Lower lobe of right lung (tissue), 2 donors: ENCODE data around the gene MRPS9. TPM values are rescaled to one million over a fixed set of nuclear protein-coding genes. Genes with fewer than 3 reads are reported as not detected.

Experiments
- ATAC-seq, 2 donors: fragments of 200-7000 bp; cut with Tn5 transposase; one replicate each; pipeline ENCODE4 v1.9.1; 2020 to 2022; ENCODE audit warnings: mild to moderate bottlenecking in 2 of 2, moderate library complexity in 2 of 2
- DNase-seq: peaks from one replicate; pipeline ENCODE4 v3.0.0-alpha.2; 2020
- H3K27ac ChIP-seq: fragments of 200-600 bp; one replicate; pipeline ENCODE4 v1.8.0; 2022
- H3K27me3 ChIP-seq: fragments of 200-600 bp; one replicate; pipeline ENCODE4 v1.8.0; 2022; ENCODE audit warnings: low read depth
- H3K36me3 ChIP-seq: fragments of 200-600 bp; one replicate; pipeline ENCODE4 v1.8.0; 2022; ENCODE audit warnings: mild to moderate bottlenecking
- H3K4me1 ChIP-seq: fragments of 200-600 bp; one replicate; pipeline ENCODE4 v1.8.0; 2022
- H3K4me3 ChIP-seq: fragments of 200-600 bp; one replicate; pipeline ENCODE4 v1.8.0; 2022; ENCODE audit warnings: mild to moderate bottlenecking
- H3K9me3 ChIP-seq: fragments of 200-600 bp; one replicate; pipeline ENCODE4 v1.8.0; 2022
- intact Hi-C: fragments of 100-400 bp; cut with DNase I; formaldehyde crosslinking; loops from one replicate; pipeline ENCODE4 v1.11.0; 2022
- total RNA-seq: library from RNA; stranded (reverse); fragmentation: NEBNext Ultra II Directional; extraction: Animal tissue kit (Norgen Biotek cat#: 25700); gene quantifications from one replicate; pipeline ENCODE4 v1.2.1, GENCODE V29; 2021
- TF ChIP-seq, protein P1 (sequence below): fragments of 200-600 bp; IDR thresholded peaks from one replicate; pipeline ENCODE4 v1.8.0; 2022; ENCODE audit warnings: antibody characterized with exemption, mild to moderate bottlenecking
- donor health status: DM: no; HTN: yes; CAD: no; lungs with severe emphysema.

MRPS9 gene
- total RNA-seq, 1 donor from 2014 or later, result 15.1 TPM

DNA sequence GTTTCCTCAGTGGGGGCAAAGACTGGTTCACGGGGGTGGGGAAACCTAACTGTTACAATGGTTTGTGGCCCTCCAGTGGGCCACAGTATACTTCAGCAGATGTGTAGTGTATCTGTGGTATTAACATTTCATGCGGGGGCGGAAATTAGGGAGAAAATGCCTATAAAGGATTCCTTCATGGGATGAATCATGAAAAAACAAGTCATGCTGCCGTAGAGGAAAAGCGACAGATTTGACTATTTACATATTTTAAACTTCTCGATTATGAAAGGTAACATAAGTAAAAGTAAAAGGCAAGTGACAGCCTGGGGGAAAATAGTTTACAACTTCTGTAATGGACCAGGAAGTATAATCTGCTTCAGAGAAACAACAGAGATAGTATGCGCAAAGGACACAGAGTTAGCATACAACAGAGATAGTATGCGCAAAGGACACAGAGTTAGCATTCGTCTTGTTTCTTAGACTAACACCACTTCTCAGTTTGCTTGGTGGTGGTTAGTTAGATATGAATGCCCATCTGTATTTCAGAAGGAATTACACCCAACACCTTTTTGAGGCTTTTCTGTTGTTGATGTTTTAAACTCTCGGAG, 41.1 kb downstream of the MRPS9 start:
- DNase-seq (no peak), ATAC-seq (no peak)
- H3K9me3 ChIP-seq, result no peaks in the 10 kb centered on the region
- H3K27ac ChIP-seq, result no peak overlapping the region
- intact Hi-C loops, result no loop called here
- H3K36me3 ChIP-seq, result no peaks in the 10 kb centered on the region
- H3K27me3 ChIP-seq, result no peaks in the 10 kb centered on the region
- no peaks in the 10 kb centered on the region for H3K4me1 ChIP-seq
- TF ChIP-seq, protein P1, sequence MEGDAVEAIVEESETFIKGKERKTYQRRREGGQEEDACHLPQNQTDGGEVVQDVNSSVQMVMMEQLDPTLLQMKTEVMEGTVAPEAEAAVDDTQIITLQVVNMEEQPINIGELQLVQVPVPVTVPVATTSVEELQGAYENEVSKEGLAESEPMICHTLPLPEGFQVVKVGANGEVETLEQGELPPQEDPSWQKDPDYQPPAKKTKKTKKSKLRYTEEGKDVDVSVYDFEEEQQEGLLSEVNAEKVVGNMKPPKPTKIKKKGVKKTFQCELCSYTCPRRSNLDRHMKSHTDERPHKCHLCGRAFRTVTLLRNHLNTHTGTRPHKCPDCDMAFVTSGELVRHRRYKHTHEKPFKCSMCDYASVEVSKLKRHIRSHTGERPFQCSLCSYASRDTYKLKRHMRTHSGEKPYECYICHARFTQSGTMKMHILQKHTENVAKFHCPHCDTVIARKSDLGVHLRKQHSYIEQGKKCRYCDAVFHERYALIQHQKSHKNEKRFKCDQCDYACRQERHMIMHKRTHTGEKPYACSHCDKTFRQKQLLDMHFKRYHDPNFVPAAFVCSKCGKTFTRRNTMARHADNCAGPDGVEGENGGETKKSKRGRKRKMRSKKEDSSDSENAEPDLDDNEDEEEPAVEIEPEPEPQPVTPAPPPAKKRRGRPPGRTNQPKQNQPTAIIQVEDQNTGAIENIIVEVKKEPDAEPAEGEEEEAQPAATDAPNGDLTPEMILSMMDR, result no peak
- no peak overlapping the region for H3K4me3 ChIP-seq

DNA sequence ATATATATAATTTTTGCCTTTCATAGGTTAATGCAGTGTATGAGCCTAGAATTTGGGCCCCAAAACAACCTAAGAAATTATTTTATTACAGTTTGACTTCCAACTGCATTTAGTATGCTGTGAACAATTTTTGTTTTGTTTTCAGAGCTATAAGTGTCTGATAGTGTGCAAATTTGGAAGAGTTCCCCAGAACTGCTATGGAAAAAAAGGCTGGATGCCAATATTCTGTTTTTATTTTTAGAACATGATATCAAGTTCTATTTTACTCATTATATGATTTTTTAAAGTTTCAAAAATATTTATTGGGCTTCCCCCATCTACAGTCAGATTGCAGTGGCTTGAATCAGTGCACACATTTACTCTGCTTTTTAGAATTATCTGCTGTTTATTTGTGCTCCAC, 42.6 kb downstream of the MRPS9 start:
- Histone ChIP-seq H3K27ac (no peak overlapping the region), H3K4me1 (no peaks in the 10 kb centered on the region), H3K36me3 (no peaks in the 10 kb centered on the region)

DNA sequence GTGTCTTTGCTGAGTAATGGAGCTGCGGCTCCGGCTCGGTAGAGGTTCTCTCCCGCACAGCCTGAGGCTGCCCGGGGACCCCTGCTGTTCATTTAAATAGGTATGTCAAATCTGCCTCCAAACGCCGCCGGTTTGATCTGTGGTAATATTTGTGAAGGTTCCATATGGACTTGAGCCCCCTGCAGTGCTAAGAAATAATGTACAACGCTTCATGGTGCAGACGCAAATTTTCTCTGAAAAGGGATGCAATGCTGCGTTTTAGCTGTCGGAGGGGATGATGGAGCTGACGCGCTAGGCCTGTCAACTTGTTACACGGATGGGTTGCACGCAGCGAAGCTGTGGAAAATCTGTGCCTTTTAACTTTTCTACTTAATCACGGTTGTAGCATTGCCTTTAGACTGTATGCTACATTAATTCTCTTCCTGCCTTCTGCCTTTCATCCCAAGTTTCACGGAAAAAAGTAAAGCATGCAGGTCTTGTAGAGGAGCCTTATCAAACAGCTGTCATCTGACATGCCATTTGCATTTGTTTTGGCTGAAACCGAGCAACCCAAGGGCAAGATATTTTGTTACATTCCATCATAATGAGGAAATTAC, 43.2 kb downstream of the MRPS9 start:
- intact Hi-C loops, result no loop called here
- DNase-seq (no peak), ATAC-seq (no peak)
- no peaks in the 10 kb centered on the region for H3K4me1 ChIP-seq
- TF ChIP-seq, protein P1, result no peak
- H3K36me3 ChIP-seq, result no peaks in the 10 kb centered on the region
- H3K9me3 ChIP-seq, result no peaks in the 10 kb centered on the region
- H3K27me3 ChIP-seq, result no peaks in the 10 kb centered on the region
- H3K4me3 ChIP-seq, result no peak overlapping the region
- H3K27ac ChIP-seq, result no peak overlapping the region

More for the DNA sequence above, 42.6 kb downstream of the MRPS9 start:
- Histone ChIP-seq H3K9me3 (no peaks in the 10 kb centered on the region), H3K27me3 (no peaks in the 10 kb centered on the region), H3K4me3 (no peak overlapping the region)
- intact Hi-C loops, result no loop called here
- ATAC-seq, result no peak
- no peak for DNase-seq
- TF ChIP-seq, protein P1, result no peak

DNA sequence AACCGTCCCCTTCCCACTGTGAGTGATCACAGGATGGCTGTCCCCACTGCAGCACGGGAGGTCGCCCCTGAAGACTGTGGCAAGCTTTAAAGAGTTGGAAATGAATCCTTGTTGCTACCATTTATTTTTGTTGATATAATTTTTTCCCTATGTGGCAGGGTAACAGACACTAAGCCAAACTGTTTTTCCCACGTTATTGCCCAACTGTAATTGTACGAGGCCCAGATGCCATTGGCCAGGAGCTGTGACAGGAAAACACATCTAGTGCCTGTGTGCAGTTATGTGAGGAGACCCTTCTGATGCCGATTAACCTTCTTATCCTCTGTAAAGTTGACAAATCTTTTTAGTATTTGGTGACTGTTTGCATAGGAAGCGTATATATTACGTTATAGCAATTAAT, 44.2 kb downstream of the MRPS9 start:
- Histone ChIP-seq H3K36me3 (no peaks in the 10 kb centered on the region), H3K27me3 (no peaks in the 10 kb centered on the region), H3K4me1 (no peaks in the 10 kb centered on the region), H3K9me3 (no peaks in the 10 kb centered on the region), H3K4me3 (no peak overlapping the region), H3K27ac (no peak overlapping the region)
- TF ChIP-seq, protein P1, result no peak
- intact Hi-C loops, result no loop called here
- ATAC-seq (no peak), DNase-seq (no peak)

DNA sequence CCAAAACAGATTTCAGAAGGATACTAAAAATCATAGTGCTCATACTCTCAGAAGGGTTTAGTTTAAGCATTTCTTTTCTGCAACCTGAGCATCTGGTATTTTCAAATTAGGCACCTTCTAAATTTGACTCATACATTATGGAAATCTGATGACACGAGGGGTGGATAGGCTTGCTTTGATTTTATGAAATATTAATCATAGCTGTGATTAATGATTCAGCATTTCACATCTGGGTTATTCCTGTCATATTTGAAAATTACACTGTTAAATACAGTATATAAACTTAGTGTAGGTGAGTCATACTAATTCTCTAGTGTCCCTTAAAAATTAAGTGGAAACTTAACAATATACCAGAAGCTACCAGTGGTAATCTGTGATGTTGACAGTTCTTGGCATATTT, 47.7 kb downstream of the MRPS9 start:
- intact Hi-C loops, result no loop called here
- TF ChIP-seq, protein P1, result no peak
- Histone ChIP-seq H3K27ac (no peak overlapping the region), H3K4me1 (no peaks in the 10 kb centered on the region), H3K36me3 (peaks cover 7% of the 10 kb centered on the region), H3K4me3 (no peak overlapping the region), H3K27me3 (no peaks in the 10 kb centered on the region), H3K9me3 (no peaks in the 10 kb centered on the region)
- ATAC-seq (no peak), DNase-seq (no peak)
